Activated CD4-positive, CD25-positive, alpha-beta regulatory T cell (primary cell): Measurements from ENCODE around the gene CCDC146.
"Not testable (repeated sequence)": the region's sequence is repeated elsewhere in the genome, so short reads cannot be mapped to it uniquely, and the experiment has no call there.

Source experiments
- DNase-seq, 4 experiments: peaks; one replicate each; lab custom pipeline; 2025; lab: John Stamatoyannopoulos, UW

The CCDC146 gene

GRCh38 chr7:77199013-77199966, 76.9 kb downstream of the CCDC146 start, which contains the start of gene FGL2:
Gene FGL2 (minus strand): TSS chr7:77199819. CDS start chr7:77199793, 26 bp downstream.
- DNase-seq, result no peak

DNA sequence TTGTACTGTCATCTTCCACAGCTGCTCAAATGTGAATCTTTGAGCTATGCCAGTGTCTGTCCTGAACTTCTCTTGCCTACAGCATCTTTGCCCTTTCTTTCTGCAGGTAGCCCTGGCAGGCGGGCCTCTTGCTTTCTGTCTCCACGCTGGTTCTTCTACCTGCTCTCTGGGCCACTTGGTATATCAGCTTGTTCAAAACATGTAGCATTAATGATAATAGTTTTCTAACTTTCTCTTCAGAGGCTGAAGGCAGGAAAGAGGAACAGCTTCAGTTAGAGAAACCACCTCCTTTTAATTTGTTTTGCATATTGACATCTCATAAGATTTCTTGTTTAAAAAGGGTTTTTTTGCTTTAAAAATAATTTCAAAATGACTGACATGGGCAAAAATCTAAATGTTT, 78.1 kb downstream of the CCDC146 start:
- no peak for DNase-seq

DNA sequence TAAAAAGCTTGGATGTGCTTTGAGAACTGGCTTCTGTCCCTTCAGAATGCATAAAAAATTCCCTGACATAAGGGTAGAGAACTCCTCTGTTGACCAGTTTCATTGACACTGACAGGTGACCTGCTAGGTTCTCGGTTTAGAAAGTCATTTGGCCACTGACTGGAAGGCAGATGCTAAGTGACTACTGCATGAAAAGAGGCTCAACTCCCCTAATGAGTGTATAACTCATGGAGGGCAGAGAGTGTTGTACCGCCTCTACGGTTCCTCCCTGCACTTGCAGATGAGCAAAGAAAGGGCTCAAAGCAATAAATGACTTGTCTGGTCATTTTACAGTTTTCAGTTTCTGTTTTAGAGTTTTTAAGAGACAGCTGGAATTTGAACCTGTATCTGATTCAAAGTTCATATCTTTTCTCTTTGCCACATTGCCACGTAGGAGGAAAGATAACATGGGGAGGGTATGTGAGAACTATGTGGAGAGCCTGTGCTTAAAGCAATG, 80.1 kb downstream of the CCDC146 start:
- DNase-seq, result no peak

DNA sequence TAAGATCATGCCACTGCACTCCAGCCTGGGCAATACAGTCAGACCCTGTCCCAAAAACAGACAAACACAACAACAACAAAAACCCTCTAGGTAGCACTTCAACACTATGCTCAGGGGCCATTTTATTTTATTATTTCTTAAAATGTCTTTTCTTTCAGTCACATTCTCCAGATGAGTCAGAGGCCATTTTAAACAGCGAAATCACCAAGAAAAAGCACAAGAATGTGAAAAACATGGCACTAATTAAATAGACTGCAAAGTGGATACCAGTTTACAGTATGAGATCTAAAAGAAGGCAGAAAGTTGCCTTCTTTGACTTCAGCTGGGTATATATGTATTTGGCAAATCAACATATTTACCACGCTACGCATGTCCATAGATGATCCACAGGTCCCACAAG, 83.3 kb downstream of the CCDC146 start:
- DNase-seq, result no peak

DNA sequence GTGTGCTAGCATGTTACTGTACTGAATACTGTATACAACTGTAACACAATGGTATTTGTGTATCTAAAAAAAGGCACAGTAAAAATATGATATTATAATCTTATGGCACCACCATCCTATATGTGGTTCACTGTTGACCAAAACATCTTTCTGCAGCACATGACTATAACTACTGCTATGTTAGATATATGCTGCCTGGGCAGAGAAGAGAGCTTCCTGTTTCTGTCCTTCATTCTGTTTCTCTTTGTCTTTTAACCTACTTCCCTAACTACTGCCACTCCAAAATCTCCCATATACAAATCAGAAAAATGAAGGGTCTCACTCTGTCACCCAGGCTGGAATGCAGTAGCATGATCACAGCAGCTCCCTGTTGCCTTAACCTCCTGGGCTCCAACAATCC, 86.0 kb downstream of the CCDC146 start:
- no peak for DNase-seq

DNA sequence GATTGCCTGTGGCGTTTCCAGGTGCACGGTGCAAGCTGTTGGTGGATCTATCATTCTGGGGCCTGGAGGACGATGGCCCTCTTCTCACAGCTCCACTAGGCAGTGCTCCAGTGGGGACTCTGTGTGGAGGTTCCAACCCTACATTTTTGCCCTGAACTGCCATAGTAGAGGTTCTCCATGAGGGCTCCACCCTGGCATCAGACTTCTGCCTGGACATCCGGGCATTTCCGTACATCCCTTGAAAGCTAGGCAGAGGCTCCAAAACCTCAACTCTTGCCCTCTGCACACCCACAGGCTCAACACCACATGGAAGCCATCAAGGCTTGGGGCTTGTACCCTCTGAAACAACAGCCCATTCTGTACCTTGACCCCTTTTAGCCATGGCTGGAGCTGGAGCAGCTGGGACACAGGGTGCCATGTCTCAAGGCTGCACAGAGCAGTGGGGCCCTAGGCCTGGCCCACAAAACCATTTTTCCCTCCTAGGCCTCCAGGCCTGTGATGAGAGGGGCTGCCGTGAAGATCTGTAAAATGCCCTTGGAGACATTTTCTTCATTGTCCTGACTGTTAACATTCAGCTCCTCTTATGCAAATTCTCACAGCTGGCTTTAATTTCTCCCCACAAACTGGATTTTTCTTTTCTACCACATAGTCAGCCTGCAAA, 87.2 kb downstream of the CCDC146 start:
- no peak for DNase-seq

DNA sequence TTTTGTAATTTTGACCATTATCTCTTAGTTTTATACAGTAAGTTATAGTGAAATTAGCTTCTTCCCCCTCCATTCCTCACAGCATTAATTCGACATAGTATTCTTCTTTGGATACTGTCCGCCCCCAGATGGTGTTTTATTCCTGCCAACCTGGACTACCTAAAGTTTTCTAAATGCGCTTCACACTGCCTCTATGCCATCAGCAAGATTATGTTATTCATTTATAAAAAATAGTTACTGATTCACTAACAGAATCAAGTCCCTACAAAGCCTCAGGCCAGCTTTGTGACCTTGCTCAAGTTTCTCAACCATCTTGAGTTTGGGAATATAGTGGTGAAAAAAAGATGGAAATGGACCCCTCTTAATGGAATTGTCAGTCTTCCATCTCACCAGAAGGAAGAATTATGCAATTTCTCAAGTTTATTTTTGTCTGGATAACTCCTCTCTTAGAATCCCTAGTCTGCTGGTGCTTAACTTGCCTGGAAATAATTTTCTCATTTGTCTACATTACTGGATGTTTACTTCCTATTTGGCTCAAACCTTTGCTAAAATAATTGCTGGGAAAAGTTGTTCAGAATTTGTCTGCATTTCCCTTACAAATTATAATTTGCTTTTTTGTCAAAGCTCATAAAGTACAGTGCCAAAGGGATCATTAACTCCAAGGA, 93.9 kb downstream of the CCDC146 start:
- no peak for DNase-seq

DNA sequence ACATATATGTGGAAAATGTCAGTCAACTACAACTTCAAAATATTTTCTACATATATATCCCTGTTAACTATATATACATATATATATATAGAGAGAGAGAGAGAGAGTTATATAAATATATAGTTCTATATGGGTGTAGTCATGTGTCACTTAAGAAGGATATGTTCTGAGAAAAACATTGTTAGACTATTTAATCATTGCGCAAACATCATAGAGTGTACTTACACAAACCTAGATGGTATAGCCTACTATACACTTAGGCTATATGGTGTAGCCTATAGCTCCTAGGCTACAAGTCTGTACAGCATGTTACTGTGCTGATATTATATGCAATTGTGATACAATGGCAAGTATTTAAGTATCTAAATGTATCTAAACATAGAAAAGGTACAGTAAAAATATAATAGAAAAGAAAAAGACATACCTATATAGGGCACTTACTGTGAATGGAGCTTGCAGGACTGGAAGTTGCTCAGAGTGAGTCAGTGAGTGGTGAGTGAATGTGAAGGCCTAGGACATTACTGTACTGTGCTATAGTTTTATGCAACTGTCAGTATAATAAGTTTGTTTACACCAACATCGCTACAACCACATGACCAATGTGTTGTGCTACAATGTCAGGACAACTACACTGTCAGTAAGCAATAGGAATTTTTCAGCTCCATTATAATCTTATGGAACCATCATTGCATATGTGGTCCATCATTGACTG, 95.2 kb downstream of the CCDC146 start:
- DNase-seq, result no peak

DNA sequence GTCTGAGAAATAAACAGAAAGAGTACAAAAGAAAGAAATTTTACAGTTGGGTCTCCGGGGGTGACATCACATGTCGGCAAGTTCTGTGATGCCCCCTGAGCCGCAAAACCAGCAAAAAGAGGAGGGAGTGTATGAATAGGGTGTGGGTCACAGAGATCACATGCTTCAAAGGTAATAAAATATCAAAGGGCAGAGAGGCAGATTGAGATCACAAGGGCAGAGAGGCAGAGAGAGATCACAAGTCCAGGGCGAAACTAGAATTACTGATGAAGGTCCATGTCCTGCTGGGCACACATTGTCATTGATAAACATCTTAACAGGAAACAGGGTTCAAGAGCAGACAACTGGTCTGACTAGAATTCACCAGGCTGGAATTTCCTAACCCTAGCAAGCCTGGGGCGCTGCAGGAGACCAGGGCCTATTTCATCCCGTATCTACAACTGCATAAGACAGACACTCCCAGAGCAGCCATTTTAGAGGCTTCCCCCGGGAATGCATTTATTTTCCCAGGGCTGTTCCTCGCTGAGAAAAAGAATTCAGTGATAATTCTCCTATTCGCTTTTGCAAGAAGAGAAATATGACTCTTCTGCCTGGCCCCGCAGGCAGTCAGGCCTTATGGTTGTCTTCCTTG, 97.4 kb downstream of the CCDC146 start:
- DNase-seq, result not testable (repeated sequence)

DNA sequence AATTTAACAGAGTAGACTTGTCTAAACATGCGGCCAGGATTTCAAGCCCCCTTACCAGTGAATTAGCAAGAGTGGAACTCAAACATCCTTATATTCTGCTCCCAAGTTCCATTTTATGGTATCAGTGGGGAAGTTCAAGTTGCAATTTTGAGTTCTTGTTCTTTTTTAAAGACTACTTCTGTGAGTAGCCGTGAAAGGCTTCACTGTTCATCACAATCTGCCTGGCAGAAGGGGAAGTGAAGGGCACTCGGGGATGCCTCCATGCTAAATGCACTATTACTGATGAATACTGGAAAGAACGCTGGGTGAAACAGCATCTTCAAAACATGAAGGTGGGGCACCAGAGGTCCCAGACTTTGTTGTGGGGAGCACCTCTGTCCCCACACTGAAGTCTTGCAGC, 99.7 kb downstream of the CCDC146 start:
- no peak for DNase-seq

- no peak for DNase-seq
Observed at GRCh38 chr7:77222819-77223218, 100.4 kb downstream of the CCDC146 start.

GRCh38 chr7:77223261-77223660, 100.8 kb downstream of the CCDC146 start:
- no peak for DNase-seq

DNA sequence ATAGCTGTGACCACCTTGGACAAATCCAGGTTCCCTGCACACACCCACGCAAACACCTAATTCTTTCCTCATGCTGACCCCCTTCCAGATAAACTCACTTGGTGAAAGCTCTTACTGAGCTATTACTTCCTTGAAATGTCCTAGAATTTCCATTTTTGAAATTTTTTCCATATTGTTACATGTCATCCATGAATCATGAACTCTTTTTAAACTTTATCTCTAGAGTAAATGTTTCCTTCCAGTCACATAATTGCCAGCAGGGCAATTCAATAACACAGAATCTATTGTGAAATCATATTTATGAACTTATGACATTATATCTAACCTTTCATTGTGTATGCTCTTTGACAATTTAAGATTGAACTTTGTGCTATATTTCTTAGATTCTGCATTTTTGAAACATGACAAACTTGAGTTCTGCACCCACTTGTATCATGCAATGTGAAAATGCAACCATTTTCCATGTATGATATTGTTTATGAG, 104.0 kb downstream of the CCDC146 start:
- DNase-seq, result no peak

DNA sequence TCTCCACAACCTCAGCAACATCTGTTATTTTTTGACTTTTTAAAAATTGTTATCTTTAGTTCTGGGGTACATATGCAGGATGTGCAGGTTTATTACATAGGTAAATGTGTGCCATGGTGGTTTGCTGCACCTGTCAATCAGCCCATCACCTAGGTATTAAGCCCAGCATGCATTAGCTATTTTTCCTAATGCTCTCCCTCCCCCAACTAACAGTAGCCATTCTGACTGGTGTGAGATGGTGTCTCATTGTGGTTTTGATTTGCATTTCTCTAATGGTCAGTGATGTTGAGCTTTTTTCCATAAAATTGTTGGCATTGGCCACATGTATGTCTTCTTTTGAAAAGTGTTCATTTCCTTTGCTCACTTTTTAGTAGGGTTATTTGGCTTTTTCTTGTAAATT, 106.4 kb downstream of the CCDC146 start:
- DNase-seq, result not testable (repeated sequence)

GRCh38 chr7:77232467-77232866, 110.1 kb downstream of the CCDC146 start:
- DNase-seq, result no peak

- no peak for DNase-seq
Observed at GRCh38 chr7:77235276-77235675, 112.9 kb downstream of the CCDC146 start.

GRCh38 chr7:77238703-77239136, 116.3 kb downstream of the CCDC146 start:
- no peak for DNase-seq

- no peak for DNase-seq
Observed at GRCh38 chr7:77239471-77239870, 117.1 kb downstream of the CCDC146 start.

- DNase-seq, result no peak
Observed at GRCh38 chr7:77242068-77242467, 119.7 kb downstream of the CCDC146 start.

GRCh38 chr7:77242554-77242953, 120.1 kb downstream of the CCDC146 start:
- DNase-seq, result no peak
